H4 (cell line): ENCODE results near the gene MOK. TPM values are rescaled to one million over a fixed set of nuclear protein-coding genes. Genes with fewer than 3 reads are reported as not detected.

Experiments
- DNase-seq: peaks from one replicate; pipeline ENCODE4 v3.0.0-alpha.2; 2015; ENCODE audit warnings: low spot score
- total RNA-seq: library from RNA; depleted of rRNA; stranded (reverse); fragments of >200 nt; shearing (Covaris generic); gene quantifications from 2 replicates; pipeline ENCODE4 v1.2.3, GENCODE V29; 2014

The MOK gene
- total RNA-seq, 1 experiment from 2014 or later: 2.0 TPM

DNA sequence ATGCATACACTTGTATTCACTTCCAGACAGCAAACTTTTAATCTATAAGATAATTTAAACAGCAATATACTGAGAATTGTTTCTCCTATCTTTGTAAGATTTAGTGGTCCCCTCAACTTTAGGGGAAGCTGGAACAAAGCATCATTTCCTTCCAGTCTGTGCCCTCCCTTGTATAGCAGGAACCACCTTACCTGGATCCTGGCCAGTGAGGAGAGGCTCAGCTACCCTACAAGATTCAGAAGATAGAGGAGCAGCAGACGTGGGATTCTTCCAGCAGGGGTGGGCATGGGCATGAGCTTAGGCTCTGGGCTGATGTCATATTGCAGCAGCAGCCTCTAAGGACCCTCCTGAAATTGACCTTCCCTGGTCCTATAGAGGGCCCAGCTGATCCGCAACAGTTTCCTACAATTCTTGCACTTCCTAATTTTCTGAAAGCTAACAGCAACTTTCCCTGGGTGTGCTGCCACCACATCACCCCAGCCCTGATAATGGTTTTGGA, 21.3 kb downstream of the MOK start:
- DNase-seq: no peak

DNA sequence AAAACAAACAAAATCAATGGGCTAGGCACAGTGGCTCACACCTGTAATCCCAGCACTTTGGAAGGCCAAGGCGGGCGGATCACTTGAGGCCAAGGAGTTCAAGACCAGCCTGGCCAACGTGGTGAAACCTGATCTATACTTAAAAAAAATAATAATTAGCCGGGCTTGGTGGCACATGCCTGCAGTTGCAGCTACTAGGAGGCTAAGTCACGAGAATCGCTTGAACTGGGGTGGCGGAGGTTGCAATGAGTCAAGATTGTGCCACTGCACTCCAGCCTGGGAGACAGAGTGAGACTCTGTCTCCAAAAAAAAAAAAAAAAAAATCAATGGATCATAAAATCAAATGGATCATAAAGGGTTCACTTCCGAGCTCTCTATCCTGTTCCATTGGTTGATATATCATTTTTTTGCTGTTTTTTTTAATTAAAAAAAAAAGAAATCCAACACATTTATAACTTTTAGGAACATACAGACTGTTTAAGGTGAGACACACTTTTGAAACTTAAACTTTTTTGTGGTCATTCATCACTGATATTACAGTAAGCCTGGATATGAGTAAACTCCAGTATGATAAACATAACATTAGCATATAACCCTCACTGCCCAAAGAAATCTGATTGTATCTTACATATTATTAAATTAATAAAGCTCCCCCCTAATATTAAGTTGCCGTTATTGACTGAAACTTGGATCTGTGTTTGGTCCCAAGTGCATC, 22.1 kb downstream of the MOK start:
- DNase-seq: no peak

- peak; percentile 67 for DNase-seq
These were observed 24.5 kb downstream of the MOK start for GRCh38 chr14:102280376-102280962.

GRCh38 chr14:102279688-102280348, 25.1 kb downstream of the MOK start:
- DNase-seq: peak; percentile 78

GRCh38 chr14:102279282-102279681, 25.7 kb downstream of the MOK start:
- DNase-seq: no peak

GRCh38 chr14:102278631-102278935, 26.4 kb downstream of the MOK start:
- DNase-seq: no peak

DNA sequence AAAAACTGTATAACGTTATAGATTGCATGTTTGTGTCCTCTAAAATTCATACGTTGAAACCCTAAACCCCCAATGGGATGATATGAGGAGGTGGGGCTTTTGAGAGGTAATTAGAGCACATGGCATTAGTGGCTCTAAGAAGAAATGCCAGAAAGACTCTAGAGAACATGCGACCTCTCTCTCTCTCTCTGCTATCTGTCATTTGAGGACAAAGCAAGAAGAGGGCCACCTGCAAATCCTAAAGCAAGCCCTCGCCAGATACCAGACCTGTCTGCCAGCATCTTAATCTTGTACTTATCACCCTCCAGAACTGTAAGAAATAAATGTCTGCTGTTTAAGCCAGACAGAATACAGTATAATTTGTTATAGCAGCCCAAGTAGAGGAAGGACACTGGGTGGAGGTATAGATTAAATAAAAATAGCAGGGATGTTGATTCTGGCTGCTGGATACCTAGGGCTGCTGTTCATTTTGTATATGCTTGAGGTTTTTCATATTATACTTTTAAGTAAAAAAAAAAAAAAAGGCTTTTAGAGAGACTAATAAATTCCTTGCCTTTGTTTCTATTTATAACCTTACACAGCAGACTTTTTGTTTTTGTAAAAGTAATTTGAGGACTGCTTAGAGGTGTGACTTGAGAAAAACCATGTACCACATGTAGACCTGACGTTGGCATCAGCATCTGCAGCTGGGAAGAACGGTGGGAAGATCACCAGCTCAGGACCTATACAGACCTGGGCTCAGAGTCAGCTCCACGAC, 26.9 kb downstream of the MOK start:
- no peak for DNase-seq

DNA sequence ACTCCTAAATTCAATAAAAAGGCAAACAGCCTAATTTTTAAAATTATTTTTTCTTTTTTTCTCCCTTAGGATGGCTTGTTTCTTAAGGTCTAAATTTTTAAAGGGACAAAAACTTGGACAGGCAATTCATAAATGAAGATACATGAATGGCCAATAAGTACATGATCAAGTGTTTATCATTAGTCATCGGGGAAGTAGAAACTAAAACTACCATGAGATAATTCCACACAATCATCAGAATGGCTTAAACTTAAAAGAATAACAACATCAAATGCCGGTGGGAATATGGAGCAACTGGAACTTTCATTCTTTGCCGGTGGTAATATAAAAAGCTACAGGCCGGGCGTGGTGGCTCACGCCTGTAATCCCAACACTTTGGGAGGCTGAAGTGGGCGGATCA, 29.1 kb downstream of the MOK start:
- DNase-seq: no peak

GRCh38 chr14:102272392-102272791, 32.6 kb downstream of the MOK start:
- no peak for DNase-seq

GRCh38 chr14:102264775-102265174, 40.2 kb downstream of the MOK start:
- DNase-seq: no peak

DNA sequence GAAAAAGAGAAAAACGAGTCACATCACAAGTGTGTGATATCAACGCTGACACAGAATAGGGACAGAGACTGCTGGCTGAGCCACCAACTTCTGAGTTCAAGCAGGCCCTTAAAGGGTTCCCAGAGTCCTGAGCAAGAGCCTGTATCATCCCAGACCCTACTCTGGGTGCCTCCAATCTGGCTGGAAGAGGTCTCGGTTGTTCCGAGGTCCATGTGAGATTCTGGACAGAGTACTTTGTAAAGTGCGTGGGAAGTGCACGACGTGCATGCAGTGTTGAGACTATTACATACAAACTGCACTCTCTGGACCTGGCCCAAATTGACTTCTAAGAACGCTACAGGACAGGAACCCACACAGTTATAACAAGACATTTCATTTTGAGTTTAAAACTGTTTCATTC, 40.6 kb downstream of the MOK start:
- no peak for DNase-seq

- peak; percentile 10 for DNase-seq
These were observed 42.0 kb downstream of the MOK start for GRCh38 chr14:102262929-102263462.

GRCh38 chr14:102258136-102258535, 46.8 kb downstream of the MOK start:
- DNase-seq: no peak

GRCh38 chr14:102256716-102257115, 48.2 kb downstream of the MOK start:
- no peak for DNase-seq

DNA sequence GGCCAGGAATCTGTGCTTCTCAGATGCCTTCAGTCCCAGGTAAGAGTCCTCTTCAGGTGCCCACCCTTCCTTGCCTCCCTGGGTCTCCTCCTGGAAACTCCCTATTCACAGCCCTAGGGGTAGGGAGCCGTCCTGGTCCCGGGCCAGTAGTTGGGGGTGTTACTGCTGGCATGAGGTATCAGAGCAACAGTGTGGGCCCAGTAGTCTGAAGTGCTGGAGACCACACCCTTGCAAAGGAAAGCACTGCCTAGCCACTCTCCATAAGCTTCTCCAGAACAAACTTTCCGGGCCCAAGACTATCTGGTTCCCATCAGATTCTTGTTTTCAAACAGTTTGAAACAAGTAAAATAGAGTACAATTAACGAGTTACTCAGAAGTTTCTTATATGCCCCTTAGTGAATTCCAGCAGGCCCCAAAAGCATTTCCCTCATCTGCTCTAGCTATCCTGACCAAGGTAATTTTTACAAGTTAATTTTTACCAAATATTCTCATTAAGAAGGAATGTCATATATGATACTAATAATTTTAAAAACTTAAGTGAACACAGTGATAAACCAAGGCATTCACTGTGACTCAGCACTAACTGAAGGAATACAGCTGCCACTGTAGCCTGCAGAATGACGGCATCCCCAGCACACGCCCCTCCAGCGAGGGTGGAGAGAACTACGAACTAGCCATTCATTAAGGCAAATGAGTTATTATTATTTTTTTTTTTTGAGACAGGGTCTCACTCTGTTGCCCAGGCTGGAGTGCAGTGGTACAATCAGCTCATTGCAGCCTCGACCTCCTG, 49.4 kb downstream of the MOK start:
- DNase-seq: no peak

- no peak for DNase-seq
These were observed 51.8 kb downstream of the MOK start for GRCh38 chr14:102252834-102253801.

DNA sequence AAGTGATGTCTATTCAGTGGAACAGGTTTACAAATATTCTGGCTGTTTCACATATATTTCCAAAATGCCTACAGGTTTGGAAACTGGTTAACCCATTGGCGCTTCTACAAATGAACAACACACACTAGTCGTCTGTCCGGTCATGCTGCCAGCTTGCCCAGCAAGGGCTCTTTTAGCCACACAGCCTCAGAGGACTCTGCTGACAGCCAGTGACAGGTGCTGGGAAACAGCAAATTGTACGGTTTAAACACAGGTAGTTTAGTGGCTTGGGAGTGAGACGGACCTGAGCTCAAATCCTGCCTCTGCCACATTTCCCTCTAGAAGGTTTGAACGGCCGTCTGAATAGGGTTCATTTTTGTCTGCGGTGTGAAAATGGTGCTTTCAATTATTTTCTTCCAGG, 53.8 kb downstream of the MOK start:
- DNase-seq: no peak

- DNase-seq: no peak
These were observed 54.3 kb downstream of the MOK start for GRCh38 chr14:102250636-102251035.

DNA sequence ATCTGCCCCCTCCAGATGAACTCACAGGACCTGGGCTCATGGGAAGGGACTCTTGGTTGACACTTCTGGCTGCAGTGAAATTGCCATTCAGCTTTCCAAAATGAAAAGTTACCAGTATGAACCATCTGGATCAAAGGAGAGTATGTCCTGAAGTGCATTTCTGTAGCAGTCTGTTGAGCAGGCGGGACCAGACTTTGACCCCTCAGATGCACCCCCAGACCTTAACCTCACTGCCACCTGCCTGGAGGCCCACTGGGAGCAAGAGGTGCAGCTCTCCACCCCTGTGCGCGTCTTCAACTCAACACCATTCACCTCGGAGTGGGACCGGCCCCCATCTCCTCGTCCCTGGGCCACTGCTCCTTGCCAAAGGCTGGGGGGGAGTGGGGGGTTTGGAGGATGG, 55.0 kb downstream of the MOK start:
- DNase-seq: no peak

DNA sequence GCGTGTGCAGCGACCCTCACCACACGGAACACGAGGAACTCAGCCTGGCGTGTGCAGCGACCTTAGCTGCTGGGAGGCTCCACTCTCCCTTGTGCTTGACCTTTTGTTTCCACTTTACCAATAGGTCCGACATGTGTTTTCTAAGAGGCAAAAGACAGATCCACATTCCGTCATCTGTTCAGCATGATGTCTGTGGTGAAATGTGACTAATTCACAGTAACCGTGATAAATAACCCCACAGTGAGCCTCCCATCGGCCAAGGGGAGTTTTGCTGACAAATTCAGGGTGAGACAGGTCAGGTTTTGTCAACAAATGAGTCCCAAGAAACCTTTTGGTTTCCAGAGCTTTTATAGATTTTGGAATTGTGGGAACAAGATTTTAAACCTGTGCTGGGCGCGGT, 55.9 kb downstream of the MOK start:
- DNase-seq: peak; percentile 69
